Measurements from ENCODE around the gene TMEM138.
"Not testable (repeated sequence)": the region's sequence is repeated elsewhere in the genome, so short reads cannot be mapped to it uniquely, and the experiment has no call there.

The TMEM138 gene

DNA sequence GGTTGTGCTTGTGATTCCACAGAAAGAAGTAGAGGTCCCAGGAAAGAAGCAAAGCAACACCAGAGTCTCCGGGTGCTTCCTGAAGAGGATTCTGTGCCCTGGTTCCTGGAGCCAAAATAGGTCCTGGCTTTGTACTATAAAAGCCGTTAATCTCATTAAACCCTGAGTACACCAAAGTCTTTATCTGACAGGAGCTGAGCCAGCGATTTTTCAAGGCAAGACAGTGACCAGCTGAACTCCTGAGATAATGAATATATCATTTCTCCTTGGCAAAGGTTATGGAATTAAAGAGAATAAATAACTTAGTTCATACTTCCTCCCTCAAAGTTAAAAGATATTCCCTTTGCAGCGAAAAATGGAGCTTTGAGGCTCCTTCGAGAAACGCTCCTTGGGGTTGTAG is 5.2 kb downstream of the TMEM138 start:
- DNase-seq (ENCODE audit: low spot score), result no peak

DNA sequence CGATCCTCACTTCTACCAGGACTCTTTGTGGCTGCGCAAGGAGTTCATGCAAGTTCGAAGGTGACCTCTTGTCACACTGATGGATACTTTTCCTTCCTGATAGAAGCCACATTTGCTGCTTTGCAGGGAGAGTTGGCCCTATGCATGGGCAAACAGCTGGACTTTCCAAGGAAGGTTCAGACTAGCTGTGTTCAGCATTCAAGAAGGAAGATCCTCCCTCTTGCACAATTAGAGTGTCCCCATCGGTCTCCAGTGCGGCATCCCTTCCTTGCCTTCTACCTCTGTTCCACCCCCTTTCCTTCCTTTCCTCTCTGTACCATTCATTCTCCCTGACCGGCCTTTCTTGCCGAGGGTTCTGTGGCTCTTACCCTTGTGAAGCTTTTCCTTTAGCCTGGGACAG is 6.5 kb downstream of the TMEM138 start:
- DNase-seq (ENCODE audit: low spot score), result no peak

DNA sequence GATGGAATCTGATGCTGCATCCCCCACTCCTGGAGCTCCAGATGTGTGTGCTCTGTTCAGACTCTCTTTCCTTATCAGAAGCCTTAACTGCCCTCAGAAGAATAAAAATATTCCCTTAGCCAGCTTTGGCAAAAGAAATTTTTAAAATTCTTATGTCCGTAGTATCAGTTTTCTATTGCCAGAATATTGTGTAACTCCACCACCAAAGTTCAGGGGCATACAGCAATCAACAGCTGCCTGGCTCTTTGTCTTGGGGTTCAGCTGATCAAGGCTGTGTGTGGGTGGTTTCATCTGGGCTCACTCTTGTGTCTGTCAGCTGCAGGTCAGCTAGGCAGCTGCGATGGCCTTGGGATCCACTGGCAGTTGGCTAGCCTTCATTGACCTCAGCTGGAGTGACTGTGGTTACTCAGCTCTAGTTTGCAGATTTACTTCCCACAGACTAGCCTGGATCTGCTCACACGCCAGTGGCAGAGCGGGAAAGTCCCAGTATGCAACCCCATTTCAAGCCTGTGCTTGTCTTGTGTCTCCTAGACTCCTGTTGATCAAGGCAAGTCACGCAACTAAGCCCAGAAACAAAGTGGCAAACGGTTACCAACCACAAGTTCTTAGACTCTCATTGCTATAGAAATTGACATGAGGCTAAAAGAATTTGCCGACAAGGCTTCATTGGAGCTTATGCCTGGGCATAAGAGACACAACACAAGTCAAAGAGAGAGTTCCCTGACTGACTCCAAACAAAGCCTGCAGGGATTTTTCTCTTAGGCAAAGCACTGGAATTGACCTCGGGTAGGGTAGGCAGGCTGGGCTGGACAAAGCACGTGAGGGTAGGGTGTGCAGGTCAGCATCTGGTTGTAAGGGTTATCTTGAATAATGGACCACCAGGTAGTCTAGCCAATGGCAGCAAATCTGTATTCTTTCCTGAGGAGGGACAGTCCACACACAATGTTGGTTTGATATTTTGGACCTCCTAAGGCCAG is 7.5 kb downstream of the TMEM138 start:
- DNase-seq (ENCODE audit: low spot score), result no peak

DNA sequence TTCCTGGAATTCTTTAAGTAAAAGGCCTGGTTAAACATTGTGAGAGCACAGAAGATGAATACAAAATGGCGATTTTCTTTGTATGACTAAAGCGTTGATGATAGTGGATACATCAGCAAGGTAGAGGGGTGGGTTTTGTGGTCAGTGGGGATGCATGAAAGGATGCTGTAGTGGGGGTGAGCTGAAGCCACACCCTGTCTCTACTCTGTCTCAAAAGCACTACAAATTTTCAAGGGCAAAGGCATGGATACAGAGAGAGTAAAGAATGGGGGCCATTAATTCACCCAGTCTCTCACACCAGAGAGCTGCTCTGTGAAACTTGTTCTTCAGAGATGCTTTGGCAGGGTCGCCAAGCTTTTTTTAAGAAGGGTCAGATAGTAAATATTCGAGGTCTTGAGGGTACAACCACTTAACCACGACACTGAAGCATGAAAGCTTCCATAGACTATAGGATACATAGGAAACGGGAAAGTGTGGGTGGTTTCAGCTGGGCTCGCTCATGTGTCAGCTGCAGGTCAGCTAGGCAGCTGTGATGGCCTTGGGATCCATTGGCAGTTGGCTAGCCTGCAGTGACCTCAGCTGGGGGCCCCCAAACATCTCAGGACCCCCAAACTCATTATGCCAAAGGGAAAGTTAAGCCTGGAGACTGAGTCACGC is 8.3 kb downstream of the TMEM138 start:
- DNase-seq (ENCODE audit: low spot score), result no peak

DNA sequence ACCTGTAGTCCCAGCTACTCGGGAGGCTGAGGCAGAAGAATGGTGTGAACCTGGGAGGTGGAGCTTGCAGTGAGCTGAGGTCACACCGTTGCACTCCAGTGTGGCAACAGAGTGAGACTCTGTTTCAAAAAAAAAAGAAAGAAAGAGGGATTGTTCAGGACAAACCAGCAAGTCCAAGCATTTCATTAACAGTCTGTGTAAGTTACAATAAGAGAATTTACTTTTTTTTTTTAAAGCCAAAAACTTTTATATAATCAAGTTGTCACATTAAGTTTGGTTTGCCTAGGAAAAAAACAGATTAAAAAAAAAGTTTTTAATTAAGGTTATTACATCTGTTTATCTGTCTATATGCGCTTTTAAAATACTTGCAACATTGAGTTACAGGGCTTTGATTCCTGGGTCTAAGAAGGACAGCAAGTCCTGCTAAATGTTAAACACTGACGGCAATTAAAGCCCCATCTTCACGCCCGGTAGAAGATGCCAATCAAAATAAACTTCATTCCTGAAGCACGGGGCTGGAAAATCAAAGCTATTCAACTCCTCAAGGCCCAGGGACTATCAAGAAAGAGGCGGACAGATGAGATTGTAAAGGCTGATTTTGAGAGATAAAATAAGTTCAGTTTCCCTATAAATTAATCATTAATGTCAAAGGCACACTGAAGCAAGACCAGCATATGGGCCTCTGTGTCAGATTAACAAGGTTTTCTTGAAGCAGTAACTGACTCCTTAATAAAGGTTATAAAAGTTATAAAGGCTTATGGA is 10.7 kb downstream of the TMEM138 start:
- no peak for DNase-seq (ENCODE audit: low spot score)

DNA sequence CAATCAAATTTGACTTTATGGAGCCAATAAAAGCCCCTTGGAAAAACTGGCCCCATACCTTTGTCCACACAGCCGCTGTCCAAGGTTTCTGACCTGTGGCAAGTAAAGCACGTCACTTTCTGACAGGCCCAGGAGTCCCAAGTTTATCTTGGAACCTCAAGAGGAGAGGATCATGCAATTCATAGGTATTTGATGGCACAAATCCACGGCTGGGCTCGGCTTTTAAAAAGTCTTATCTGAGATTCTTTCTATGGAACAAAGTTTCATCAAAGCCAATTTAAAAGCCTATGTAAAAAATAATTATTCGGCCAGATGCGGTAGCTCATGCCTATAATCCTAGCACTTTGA is 13.6 kb downstream of the TMEM138 start:
- DNase-seq (ENCODE audit: low spot score), result no peak

DNA sequence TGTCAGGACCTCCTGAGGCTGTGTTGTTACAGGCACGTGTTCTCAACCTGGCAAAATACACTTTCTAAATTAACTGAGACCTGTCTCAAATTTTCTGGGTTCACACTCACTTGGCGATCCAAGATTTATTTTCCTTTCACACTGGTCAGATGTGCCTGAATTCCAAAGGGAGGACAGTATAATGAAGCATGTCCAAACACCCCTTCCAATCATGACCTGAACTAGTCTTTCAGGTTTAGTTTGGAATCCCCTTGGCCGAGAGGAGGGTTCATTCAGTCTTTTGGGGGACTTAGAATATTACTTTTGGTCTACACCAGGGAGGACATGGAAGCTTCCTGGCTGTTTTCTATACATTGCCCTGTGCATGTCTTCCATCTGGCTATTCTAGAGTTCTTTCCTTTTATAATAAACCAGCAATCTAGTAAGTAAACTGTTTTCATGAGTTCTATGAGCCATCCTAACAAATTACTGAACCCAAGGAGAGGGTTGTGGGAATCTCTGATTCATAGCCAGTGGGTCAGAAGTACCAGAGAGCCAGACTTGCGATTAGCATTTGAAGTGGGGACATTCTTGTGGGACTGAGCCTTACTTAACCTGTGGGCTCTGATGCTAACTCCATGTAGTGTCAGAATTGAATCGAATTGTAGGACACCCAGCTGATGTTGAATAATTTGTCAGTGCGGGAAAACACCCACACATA is 15.4 kb downstream of the TMEM138 start:
- DNase-seq (ENCODE audit: low spot score), result no peak

DNA sequence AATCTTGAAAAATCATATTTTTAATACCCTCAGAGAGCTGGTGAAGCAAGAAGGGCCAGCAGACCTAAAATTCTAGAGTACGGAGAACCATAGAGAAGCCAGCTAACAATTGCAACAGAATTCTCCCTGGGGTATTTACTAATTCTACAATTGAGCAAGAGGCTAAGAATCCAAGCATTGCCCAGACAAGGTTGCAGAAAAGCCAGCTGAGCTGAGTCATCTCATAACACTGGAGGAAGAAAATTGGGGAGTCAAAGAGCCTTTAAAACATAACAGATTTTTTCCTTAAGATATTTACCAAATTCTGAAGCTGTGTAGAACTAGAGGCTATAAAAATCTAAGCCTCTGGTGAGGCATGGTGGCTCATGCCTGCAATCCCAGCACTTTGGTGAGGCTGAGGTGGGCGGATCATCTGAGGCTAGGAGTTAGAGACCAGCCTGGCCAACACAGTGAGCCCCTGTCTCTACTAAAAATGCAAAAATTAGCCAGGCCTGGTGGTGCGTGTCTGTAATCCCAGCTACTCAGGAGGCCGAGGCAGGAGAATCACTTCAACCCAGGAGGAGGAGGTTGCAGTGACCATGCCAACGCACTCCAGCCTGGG is 16.6 kb downstream of the TMEM138 start:
- DNase-seq (ENCODE audit: low spot score), result no peak

DNA sequence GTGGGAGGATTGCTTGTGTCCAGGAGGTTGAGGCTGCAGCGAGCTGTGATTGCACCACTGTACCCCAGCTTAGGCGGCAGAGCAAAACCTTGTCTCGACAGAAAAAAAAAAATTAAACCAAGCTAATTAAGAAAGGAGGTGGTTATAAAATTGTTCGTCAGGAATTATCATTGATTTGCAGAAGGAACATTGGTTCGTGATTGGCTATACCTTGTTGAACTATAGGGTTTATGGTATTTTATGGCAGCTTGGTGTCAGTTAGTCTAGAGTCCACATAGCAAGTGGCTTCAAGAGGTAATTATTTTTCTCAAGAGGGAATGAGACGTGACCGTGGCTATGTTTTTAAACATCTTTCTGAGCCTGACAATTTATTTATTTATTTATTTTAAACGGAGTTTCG is 18.7 kb downstream of the TMEM138 start:
- DNase-seq (ENCODE audit: low spot score), result no peak

DNA sequence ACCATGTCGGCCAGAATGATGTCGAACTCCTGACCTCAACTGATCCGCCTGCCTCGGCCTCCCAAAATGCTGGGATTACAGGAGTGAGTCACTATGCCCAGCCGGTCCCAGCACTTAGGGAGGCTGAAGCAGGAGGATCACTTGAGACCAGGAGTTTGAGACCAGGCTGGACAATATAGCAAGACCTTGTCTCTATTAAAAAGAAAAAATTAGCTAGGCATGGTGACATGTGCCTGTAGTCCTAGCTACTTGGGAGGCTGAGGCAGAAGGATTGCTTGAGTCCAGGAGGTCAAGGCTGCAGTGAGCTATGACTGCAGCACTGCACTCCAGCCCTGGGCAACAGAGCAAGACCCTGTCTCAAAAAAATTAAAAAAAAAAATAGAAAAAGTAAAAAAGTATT is 21.7 kb downstream of the TMEM138 start:
- not testable (repeated sequence) for DNase-seq (ENCODE audit: low spot score)

DNA sequence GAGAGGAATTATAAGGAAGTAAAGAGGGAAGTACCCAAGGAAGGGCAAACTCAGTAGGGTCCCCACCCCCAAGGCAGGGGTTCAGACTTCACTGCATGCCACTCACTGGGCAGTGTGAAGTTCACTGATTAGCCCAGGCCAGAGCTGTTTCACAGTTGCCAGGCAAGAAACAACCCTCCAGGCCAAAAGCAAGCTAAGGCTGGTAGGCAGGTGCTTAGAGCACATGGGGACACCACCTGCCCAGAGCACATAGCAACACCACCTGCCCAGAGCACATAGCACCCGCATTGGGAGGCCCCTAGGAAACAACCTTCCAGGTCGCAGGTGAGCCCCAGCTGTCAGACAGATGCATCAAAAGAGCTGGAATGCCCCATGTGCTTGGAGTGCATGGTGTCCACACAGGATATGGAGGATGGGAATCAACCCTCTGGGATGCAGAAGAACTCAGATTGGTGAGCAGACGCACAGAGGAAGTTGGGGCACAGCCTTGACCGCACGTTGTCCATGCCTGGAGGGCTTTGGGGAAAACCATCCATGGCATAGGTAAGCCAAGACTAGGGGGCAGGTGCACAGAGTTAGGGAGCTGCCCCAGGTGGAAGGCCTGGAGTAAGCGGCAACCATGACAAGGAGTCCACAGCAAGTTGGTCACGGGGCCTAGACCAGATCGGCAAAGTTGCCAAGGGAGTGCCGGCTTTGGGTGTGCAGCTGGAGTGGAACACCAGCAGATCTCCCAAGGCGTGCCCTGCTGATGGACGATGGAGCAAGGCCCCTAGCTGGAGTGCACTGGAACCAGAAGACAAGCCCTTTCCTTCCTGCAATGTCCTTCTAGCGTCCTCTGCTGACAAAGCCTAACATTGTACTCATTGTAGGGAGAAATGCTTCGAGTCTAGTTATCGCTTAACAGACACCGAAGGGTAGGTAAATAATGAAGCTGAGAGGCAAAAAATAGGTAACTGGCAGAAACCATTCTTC is 22.4 kb downstream of the TMEM138 start:
- DNase-seq (ENCODE audit: low spot score), result no peak

DNA sequence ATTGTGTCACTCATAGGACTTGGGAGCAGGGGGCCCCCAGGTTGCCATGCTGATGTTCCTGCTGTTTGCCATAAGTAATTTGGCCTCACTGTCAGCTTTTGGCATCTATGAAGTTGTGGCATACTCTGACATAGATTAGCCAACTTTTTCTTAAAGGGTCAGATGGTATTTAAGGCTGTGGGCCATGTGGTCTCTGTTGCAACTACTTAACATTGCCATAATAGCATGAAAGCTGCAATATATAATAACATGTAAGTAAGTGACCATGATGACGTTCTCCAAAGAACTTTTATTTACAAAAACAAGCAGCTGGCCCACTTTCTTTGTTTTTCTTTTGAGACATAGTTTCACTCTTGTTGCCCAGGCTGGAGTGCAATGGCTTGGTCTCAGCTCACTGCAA is 28.0 kb downstream of the TMEM138 start:
- DNase-seq (ENCODE audit: low spot score), result no peak

DNA sequence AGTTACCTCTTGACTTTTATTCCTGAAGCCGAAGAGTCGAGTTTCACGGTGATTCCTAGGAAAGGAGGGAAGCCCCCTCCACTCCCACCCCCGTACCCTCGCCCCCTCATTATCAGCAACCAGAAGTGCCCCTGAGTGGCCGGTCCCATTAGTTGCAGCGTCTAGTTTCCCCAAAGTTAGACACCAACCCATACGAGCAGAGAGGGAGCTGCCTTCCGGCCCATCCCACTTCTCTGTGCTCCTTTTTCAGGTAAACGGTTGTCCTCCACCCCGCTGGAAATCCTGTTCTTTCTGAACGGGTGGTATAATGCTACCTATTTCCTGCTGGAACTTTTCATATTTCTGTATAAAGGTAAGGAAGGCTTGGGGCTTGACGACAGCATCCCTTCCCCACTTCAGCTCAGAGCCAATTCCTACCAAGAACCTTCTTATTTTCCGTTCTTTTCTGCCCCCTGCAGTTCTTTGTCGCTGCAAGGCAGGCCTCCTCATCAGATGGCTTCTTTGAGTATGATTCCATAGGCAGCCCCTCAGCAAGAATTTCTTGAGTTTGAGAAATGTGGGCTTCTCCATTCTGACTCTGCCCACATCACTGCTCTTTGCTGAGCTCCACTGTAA is 30.9 kb downstream of the TMEM138 start:
- no peak for DNase-seq (ENCODE audit: low spot score)

DNA sequence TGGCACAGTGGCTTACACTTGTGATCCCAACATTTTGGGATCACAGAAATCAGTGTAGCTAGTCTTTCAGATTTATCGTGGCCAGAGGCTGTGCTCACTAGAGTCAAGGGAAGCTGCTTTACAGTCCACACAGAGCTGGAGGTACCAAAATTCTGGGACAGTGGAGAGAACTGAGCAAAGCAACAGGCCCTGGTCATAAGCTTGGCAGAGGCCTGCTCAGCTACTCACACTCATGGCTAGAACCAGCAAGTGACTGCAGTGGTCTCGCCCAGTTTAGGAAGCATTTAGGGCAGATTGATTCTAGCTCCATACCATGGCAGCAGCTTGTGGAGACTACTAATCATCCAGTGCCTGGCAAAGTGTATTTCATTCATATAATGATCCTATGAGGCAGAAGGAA is 39.0 kb downstream of the TMEM138 start:
- no peak for DNase-seq (ENCODE audit: low spot score)

DNA sequence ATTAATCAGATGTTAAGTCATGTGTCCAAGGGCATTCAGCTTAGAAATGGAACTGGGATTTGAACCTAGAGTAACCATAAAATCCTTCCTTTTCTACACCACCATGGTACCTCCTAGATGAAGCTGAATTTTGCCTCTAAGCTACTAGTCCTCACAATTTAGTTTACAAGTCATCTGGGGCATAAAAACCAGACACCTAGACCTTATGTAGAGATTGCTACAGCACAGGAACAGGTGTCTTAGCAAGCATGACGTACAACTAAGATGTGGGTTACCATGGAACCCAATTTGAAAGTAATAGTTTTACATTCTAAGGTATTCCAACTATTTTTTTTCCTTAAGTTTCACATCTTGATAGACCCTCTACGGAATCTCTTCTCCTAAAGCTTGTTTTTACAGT is 39.4 kb downstream of the TMEM138 start:
- DNase-seq (ENCODE audit: low spot score), result no peak

DNA sequence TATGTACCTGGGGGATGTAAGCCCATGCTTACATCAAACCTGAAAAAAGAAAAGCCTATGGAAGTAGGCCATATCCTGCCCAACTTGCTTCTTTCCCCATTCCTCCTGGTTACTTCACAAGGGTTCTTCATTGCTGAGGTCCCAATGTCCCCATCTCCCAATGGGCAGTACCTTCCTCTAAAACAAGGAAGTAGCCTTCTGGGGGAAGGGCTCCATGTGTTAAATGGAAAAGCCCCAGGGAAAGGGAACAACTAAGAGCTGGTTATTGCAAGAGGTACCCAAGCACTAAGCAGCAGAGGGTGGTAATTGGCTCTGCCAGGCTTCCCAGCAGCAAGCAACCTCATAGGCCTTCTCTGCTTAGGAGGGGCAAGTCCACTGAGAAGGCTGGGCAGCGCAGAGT is 41.5 kb downstream of the TMEM138 start:
- DNase-seq (ENCODE audit: low spot score), result no peak

DNA sequence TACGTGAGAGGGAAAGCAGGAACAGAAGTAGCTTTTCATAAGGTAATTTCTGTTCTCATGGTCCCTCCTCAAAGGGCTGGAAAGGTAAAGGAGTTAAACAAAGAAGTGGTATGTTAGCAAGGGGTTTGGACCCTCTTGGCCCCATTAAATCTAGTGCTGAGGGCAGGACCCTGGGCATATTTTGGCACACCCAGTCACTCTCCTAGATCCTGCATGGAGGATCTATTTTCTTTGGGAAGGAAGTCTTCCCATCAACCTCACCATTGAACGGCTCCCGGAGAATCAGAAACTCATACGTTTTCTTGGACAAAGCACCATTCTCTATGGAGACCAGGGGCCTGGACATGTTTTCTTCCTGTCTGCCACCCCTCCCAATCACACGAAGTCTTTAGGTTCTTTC is 41.9 kb downstream of the TMEM138 start:
- DNase-seq (ENCODE audit: low spot score), result no peak

DNA sequence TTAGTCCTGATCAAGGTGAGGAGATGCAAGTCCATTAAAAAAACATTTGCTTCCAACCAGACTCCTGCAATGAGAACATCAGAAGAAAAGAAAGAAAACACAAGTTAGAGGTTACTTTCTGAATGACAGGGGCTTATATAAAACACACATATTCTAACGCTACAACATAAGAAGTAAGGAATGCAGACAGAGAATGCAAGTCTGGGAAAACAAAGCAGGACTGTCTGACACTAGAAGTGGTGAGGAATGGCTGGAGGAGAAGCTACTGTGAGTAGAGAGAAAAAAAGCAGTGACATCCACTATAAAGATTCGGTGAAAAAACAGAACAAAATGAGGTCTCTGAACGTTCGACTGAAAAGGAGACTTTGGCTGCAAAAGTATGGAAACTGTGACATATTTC is 42.5 kb downstream of the TMEM138 start:
- no peak for DNase-seq (ENCODE audit: low spot score)

DNA sequence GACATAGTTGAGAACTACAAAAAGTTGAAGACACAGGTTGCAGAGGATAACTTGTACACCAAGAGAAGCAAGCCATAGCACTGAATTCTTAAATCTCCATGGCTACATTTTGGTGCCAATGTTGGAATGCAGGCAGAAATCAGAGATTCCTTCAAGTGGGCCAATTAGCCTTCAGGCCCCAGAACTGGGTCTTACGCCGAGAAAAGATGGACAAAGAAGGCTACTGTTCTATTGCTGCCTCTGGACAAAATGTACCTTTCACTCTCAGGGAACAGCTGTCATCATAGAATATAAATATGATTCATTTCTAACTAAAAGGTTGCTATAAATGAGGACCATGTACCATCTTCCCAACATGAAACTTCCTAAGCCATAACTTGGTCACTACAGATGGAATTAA is 43.9 kb downstream of the TMEM138 start:
- DNase-seq (ENCODE audit: low spot score), result no peak

Measured in LoVo (cell line).